ENCODE data around the gene BTNL9.
"Not testable (repeated sequence)": the region's sequence is repeated elsewhere in the genome, so short reads cannot be mapped to it uniquely, and the experiment has no call there.

BTNL9 gene

GRCh38 chr5:181063514-181063913, 23.4 kb downstream of the BTNL9 start:
- DNase-seq: no peak

GRCh38 chr5:181064987-181065386, 24.9 kb downstream of the BTNL9 start:
- DNase-seq: no peak

GRCh38 chr5:181069767-181070491, 29.9 kb downstream of the BTNL9 start:
- no peak for DNase-seq

GRCh38 chr5:181070523-181070922, 30.5 kb downstream of the BTNL9 start:
- DNase-seq: no peak

- DNase-seq: no peak
Observed at GRCh38 chr5:181071257-181071656, 31.2 kb downstream of the BTNL9 start.

- no peak for DNase-seq
Observed at GRCh38 chr5:181076920-181077319, 36.9 kb downstream of the BTNL9 start.

GRCh38 chr5:181081989-181082388, 41.9 kb downstream of the BTNL9 start:
- no peak for DNase-seq

GRCh38 chr5:181084621-181085195, 44.6 kb downstream of the BTNL9 start:
- no peak for DNase-seq

- DNase-seq: no peak
Observed at GRCh38 chr5:181086026-181086883, 46.2 kb downstream of the BTNL9 start.

- no peak for DNase-seq
Observed at GRCh38 chr5:181086884-181087205, 46.8 kb downstream of the BTNL9 start.

- DNase-seq: no peak
Observed at GRCh38 chr5:181087309-181087708, 47.2 kb downstream of the BTNL9 start.

GRCh38 chr5:181088289-181088688, 48.2 kb downstream of the BTNL9 start:
- DNase-seq: peak; percentile 44

- no peak for DNase-seq
Observed at GRCh38 chr5:181092428-181092827, 52.4 kb downstream of the BTNL9 start.

GRCh38 chr5:181095162-181095561, 55.1 kb downstream of the BTNL9 start:
- not testable (repeated sequence) for DNase-seq

- DNase-seq: not testable (repeated sequence)
Observed at GRCh38 chr5:181096721-181097382, 56.8 kb downstream of the BTNL9 start.

GRCh38 chr5:181097383-181097753, 57.3 kb downstream of the BTNL9 start:
- not testable (repeated sequence) for DNase-seq

- DNase-seq: not testable (repeated sequence)
Observed at GRCh38 chr5:181097759-181098491, 57.9 kb downstream of the BTNL9 start.

GRCh38 chr5:181098762-181099601, 58.9 kb downstream of the BTNL9 start:
- peak; percentile 56 for DNase-seq

GRCh38 chr5:181099602-181100086, 59.6 kb downstream of the BTNL9 start:
- DNase-seq: peak; percentile 42

GRCh38 chr5:181100121-181100875, 60.2 kb downstream of the BTNL9 start:
- no peak for DNase-seq

All from activated CD8-positive, alpha-beta memory T cell treated with anti-CD3 and anti-CD28 coated beads, Interleukin-2, amount 50 U/mL, for 48 hours (primary cell).